ENCODE results near the gene SEC24A. TPM values are rescaled to one million over a fixed set of nuclear protein-coding genes. Genes with fewer than 3 reads are reported as not detected.

The SEC24A gene
- total RNA-seq, 4 donors from 2014 or later: 12.8 to 17.9 (median 14.7) TPM

- no peak for TF ChIP-seq POLR2AphosphoS5 (IDR thresholded peaks at IDR 0.05)
- TF ChIP-seq POLR2A (IDR thresholded peaks at IDR 0.05; ENCODE audit: low read depth): no peak
- Histone ChIP-seq H3K4me3 (no peak overlapping the region), H3K36me3 (peaks cover 72 to 98% (median 95%) of the 10 kb centered on the region in 4 donors), H3K4me1 (no peaks in the 10 kb centered on the region), H3K27me3 (no peaks in the 10 kb centered on the region), H3K27ac (replicated peaks in 1 of 4) (no peak overlapping the region), H3K9me3 (no peaks in the 10 kb centered on the region)
- no peak for DNase-seq (ENCODE audit: extremely low spot score)
- 92% methylated on average over 10 of the region's 10 CpGs for WGBS
- intact Hi-C loops (cut with DNase I): loop anchor here (10.0 kb wide), 1 partner anchor 48 kb away; no protein-coding TSS in a partner anchor
These were observed 124.0 kb downstream of the SEC24A start for GRCh38 chr5:134772461-134773125.

DNA sequence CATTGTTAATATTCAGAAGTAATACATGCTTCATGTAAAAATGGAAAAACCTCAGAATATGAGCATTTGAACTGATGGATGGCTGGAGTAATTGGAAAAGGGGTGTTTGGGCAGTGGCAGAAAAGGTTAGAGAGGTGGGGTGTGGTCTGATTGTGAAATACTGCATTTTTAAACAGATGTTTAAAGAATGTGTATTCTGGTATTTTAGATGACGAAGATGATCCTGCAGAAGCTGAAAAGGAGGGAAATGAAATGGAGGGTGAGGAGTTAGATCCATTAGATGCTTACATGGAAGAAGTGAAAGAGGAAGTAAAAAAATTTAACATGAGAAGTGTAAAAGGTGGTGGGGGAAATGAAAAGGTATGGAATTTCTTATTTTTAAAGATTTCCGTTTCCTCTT is 128.8 kb downstream of the SEC24A start:
- Histone ChIP-seq H3K4me1 (no peaks in the 10 kb centered on the region), H3K27ac (replicated peaks in 1 of 4) (no peak overlapping the region), H3K36me3 (peaks cover 61 to 100% (median 96%) of the 10 kb centered on the region in 4 donors), H3K9me3 (no peaks in the 10 kb centered on the region), H3K27me3 (no peaks in the 10 kb centered on the region), H3K4me3 (no peak overlapping the region)
- intact Hi-C loops (cut with DNase I): loop anchor here (10.0 kb wide), 1 partner anchor 53 kb away; no protein-coding TSS in a partner anchor
- TF ChIP-seq, protein P1, sequence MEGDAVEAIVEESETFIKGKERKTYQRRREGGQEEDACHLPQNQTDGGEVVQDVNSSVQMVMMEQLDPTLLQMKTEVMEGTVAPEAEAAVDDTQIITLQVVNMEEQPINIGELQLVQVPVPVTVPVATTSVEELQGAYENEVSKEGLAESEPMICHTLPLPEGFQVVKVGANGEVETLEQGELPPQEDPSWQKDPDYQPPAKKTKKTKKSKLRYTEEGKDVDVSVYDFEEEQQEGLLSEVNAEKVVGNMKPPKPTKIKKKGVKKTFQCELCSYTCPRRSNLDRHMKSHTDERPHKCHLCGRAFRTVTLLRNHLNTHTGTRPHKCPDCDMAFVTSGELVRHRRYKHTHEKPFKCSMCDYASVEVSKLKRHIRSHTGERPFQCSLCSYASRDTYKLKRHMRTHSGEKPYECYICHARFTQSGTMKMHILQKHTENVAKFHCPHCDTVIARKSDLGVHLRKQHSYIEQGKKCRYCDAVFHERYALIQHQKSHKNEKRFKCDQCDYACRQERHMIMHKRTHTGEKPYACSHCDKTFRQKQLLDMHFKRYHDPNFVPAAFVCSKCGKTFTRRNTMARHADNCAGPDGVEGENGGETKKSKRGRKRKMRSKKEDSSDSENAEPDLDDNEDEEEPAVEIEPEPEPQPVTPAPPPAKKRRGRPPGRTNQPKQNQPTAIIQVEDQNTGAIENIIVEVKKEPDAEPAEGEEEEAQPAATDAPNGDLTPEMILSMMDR (IDR thresholded peaks at IDR 0.05): no peak
- TF ChIP-seq EP300 (IDR thresholded peaks at IDR 0.05): no peak
- no peak for TF ChIP-seq POLR2A (IDR thresholded peaks at IDR 0.05; ENCODE audit: low read depth)
- no peak for TF ChIP-seq POLR2AphosphoS5 (IDR thresholded peaks at IDR 0.05)
- 80% methylated on average over 2 of the region's 2 CpGs for WGBS
- DNase-seq (ENCODE audit: extremely low spot score): no peak

Small RNA genes within 50 kb of the gene (small RNA-seq; reads per million reads assigned to genes)
- 0 reads per million in 3 donors for gene RNU6-1164P
- 0 reads per million in 3 donors for gene RNU6-1311P
- gene RNU6-757P: 0 reads per million in 3 donors

Other genes starting within 250 kb of the SEC24A start
- 10 to 100 TPM; 17.9 to 19.9 (median 18.8) TPM for gene CDKN2AIPNL, start 236.9 kb upstream of the SEC24A start, total RNA-seq
- 10 to 100 TPM; 55.5 to 95.5 (median 77.1) TPM for gene JADE2, start 123.1 kb upstream of the SEC24A start, total RNA-seq
- 10 to 100 TPM; 32.1 to 43.9 (median 35.9) TPM for gene SAR1B, start 16.0 kb upstream of the SEC24A start, total RNA-seq
- gene CAMLG, start 89.8 kb downstream of the SEC24A start, total RNA-seq: 10 to 100 TPM; 38.5 to 54.4 (median 49.8) TPM
- gene DDX46, start 110.0 kb downstream of the SEC24A start, total RNA-seq: 10 to 100 TPM; 29.2 to 33.2 (median 30.5) TPM
- 10 to 100 TPM; 54.0 to 76.4 (median 61.6) TPM for gene C5orf24, start 197.2 kb downstream of the SEC24A start, total RNA-seq
- gene TXNDC15, start 225.6 kb downstream of the SEC24A start, total RNA-seq: 100 to 1,000 TPM in 2 of 4 donors, 10 to 100 TPM in 2; 71.4 to 123 (median 93.9) TPM

Measured in esophagus muscularis mucosa (tissue), 4 donors.